ENCODE results near the gene COPS3. TPM values are rescaled to one million over a fixed set of nuclear protein-coding genes. Genes with fewer than 3 reads are reported as not detected.

COPS3 gene
- total RNA-seq, 1 experiment from 2014 or later, result 87.6 TPM

- Histone ChIP-seq H3K4me1 (replicated peaks; ENCODE audit: insufficient read depth) (no peaks in the 10 kb centered on the region), H3K4me3 (no peak overlapping the region), H3K27ac (no peak overlapping the region), H4K20me1 (ENCODE audit: insufficient read depth) (peaks cover 9% of the 10 kb centered on the region; the same call in 1 of the 2 replicates), H3K9me2 (ENCODE audit: insufficient read depth) (no peaks in the 10 kb centered on the region), H3K9me3 (ENCODE audit: insufficient read depth, low read depth) (no peaks in the 10 kb centered on the region), H3K36me3 (ENCODE audit: low read depth) (peaks cover 29% of the 10 kb centered on the region; the same call in 1 of the 2 replicates), H3F3A (ENCODE audit: insufficient read depth, low read depth) (no peaks in the 10 kb centered on the region), H3K27me3 (ENCODE audit: insufficient read depth, low read depth) (no peaks in the 10 kb centered on the region), H3K79me2 (ENCODE audit: low read depth) (0 out of 2 replicates have a peak, but pooled peaks cover 4% of the 10 kb centered on the region), H3K4me2 (no peak overlapping the region), H2AFZ (no peak overlapping the region)
- CTCF ChIA-PET, result no interaction called here
- intact Hi-C loops (cut with micrococcal nuclease; ENCODE audit: unreplicated experiment), result no loop called here
- TF ChIP-seq CTCF (conservative IDR thresholded peaks at IDR 0.05) (no peak), EZH2 (IDR thresholded peaks at IDR 0.05; ENCODE audit: low read depth) (no peak)
- BruUV-seq (replicated peaks), result no TSS peak
- no peak for DNase-seq
- POLR2A ChIA-PET (ENCODE audit: unreplicated experiment), result no interaction called here
Observed at GRCh38 chr17:17227608-17228520, 53.2 kb downstream of the COPS3 start.

- H3K4me2 ChIP-seq, result no peak overlapping the region
- BruUV-seq (replicated peaks), result no TSS peak
- no peaks in the 10 kb centered on the region for H3K9me2 ChIP-seq (ENCODE audit: insufficient read depth)
- H3K4me1 ChIP-seq (replicated peaks; ENCODE audit: insufficient read depth), result no peaks in the 10 kb centered on the region
- intact Hi-C loops (cut with micrococcal nuclease; ENCODE audit: unreplicated experiment), result no loop called here
- ChIA-PET CTCF (no interaction called here), POLR2A (ENCODE audit: unreplicated experiment) (no interaction called here)
- H3K27me3 ChIP-seq (ENCODE audit: insufficient read depth, low read depth), result no peaks in the 10 kb centered on the region
- H2AFZ ChIP-seq, result no peak overlapping the region
- peaks cover 22% of the 10 kb centered on the region; the same call in 1 of the 2 replicates for H3K36me3 ChIP-seq (ENCODE audit: low read depth)
- no peak overlapping the region for H3K27ac ChIP-seq
- H3K4me3 ChIP-seq, result no peak overlapping the region
- H3F3A ChIP-seq (ENCODE audit: insufficient read depth, low read depth), result no peaks in the 10 kb centered on the region
- no peak for TF ChIP-seq EZH2 (IDR thresholded peaks at IDR 0.05; ENCODE audit: low read depth)
- no peak for TF ChIP-seq CTCF (conservative IDR thresholded peaks at IDR 0.05)
- no peaks in the 10 kb centered on the region for H3K9me3 ChIP-seq (ENCODE audit: insufficient read depth, low read depth)
- H4K20me1 ChIP-seq (ENCODE audit: insufficient read depth), result peaks cover 4% of the 10 kb centered on the region; the same call in 1 of the 2 replicates
- H3K79me2 ChIP-seq (ENCODE audit: low read depth), result no peaks in the 10 kb centered on the region
- DNase-seq, result no peak
Observed at GRCh38 chr17:17226451-17227265, 54.4 kb downstream of the COPS3 start.

- Histone ChIP-seq H3K4me3 (no peak overlapping the region), H3K4me1 (replicated peaks; ENCODE audit: insufficient read depth) (no peaks in the 10 kb centered on the region), H2AFZ (no peak overlapping the region), H3K27ac (no peak overlapping the region), H3K4me2 (no peak overlapping the region), H4K20me1 (ENCODE audit: insufficient read depth) (peaks cover 3% of the 10 kb centered on the region; the same call in 1 of the 2 replicates), H3K27me3 (ENCODE audit: insufficient read depth, low read depth) (no peaks in the 10 kb centered on the region), H3K36me3 (ENCODE audit: low read depth) (peaks cover 25% of the 10 kb centered on the region; the same call in 1 of the 2 replicates), H3K9me3 (ENCODE audit: insufficient read depth, low read depth) (no peaks in the 10 kb centered on the region), H3K79me2 (ENCODE audit: low read depth) (no peaks in the 10 kb centered on the region), H3F3A (ENCODE audit: insufficient read depth, low read depth) (no peaks in the 10 kb centered on the region), H3K9me2 (ENCODE audit: insufficient read depth) (no peaks in the 10 kb centered on the region)
- intact Hi-C loops (cut with micrococcal nuclease; ENCODE audit: unreplicated experiment), result no loop called here
- no peak for DNase-seq
- BruUV-seq (replicated peaks), result no TSS peak
- TF ChIP-seq EZH2 (IDR thresholded peaks at IDR 0.05; ENCODE audit: low read depth) (no peak), CTCF (conservative IDR thresholded peaks at IDR 0.05) (no peak)
- ChIA-PET POLR2A (ENCODE audit: unreplicated experiment) (no interaction called here), CTCF (no interaction called here)
Observed at GRCh38 chr17:17225901-17226300, 55.1 kb downstream of the COPS3 start.
